T-helper 1 cell treated with Interleukin-12 subunit alpha and Interleukin-12 subunit beta and Interleukin-4 antibody, amounts not matched to agents 30 μg/mL and 1 μg/mL, for 36 hours (primary cell): Measurements from ENCODE around the gene EGFLAM.

Experiments
- H3K27ac Mint-ChIP-seq: one replicate; pipeline ENCODE4 v1.8.0; 2021; ENCODE audit warnings: mild to moderate bottlenecking, mixed read lengths
- H3K27me3 Mint-ChIP-seq: one replicate; pipeline ENCODE4 v1.8.0; 2021; ENCODE audit warnings: low read depth, mixed read lengths
- H3K36me3 Mint-ChIP-seq: one replicate; pipeline ENCODE4 v1.8.0; 2021; ENCODE audit warnings: low read depth, mixed read lengths
- H3K4me1 Mint-ChIP-seq: one replicate; pipeline ENCODE4 v1.8.0; 2021; ENCODE audit warnings: low read depth, mixed read lengths
- H3K4me3 Mint-ChIP-seq: one replicate; pipeline ENCODE4 v1.8.0; 2021; ENCODE audit warnings: mild to moderate bottlenecking, moderate library complexity, mixed read lengths
- H3K9me3 Mint-ChIP-seq: one replicate; pipeline ENCODE4 v1.8.0; 2021; ENCODE audit warnings: mixed read lengths

Gene EGFLAM

DNA sequence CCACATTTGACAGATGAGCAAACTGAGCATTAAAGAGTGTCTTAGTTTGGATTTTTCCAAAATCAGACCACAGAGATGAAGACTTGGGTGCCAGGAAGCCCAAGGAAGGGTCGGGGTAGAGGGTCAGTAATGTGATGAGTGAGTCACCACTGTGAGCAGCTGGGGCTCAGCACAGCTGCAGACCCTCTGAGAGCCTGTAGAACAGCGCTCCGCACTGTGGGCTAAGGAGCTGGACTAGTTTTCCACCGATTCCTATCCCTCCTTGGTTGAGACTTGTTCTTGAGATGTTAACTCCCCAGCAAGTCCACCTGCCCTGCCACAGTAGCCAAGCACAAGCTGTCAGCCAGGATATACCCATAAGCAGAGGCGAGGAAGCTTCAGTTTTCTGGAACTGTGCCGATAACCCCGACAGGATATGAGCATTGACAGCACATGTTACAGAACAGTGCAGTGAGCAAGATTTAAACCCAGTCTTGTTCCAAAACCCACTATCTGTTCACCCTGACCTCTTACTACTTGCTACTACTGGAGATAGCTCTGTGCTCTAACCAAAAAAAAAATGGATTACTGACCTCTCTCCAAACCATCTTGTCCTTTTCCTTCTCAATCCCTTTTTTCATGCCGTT, 31.8 kb downstream of the EGFLAM start:
- Mint-ChIP-seq H3K27ac (no peak overlapping the region), H3K36me3 (no peaks in the 10 kb centered on the region), H3K9me3 (no peaks in the 10 kb centered on the region), H3K4me3 (no peak overlapping the region), H3K4me1 (no peaks in the 10 kb centered on the region), H3K27me3 (no peaks in the 10 kb centered on the region)

DNA sequence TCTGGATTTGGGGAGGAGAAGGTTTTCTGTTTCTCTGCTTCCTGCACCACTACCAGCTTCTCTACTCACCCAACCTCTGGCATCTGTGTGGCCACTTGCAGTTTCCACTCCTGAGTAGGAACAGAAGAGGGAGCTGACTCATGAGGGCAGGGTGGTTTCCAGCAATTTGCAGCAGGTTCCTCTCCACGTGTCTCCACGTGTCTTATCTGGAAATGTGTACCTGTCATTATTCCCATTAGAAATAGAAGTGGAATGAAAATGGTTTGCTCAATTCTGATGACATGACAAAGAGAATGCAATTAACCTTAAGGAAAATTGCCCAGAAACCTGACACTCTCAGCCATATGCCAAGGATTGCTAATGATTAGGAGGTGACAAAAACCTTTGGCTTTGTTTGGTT, 33.0 kb downstream of the EGFLAM start:
- Mint-ChIP-seq H3K9me3 (no peaks in the 10 kb centered on the region), H3K4me3 (no peak overlapping the region), H3K4me1 (no peaks in the 10 kb centered on the region), H3K27me3 (no peaks in the 10 kb centered on the region), H3K27ac (no peak overlapping the region), H3K36me3 (no peaks in the 10 kb centered on the region)

DNA sequence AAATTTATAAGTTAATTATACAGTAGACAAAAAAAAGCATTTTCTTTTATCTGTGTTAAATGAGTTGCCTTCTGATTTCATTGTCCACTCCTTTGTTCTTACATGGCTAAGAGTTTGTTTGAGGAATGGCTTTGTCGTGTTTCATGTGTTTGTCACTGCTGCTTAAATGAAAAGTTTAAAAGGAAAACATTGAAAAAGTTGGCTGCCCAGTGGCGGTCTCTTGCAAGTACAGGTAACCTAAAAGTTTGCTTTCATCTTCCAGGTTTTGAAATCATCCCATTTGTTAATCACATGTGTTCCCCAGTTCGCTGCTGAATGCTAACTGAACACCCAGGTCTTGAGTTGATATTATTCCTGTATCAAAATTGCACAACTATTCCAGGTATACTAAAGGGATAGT, 33.9 kb downstream of the EGFLAM start:
- no peaks in the 10 kb centered on the region for H3K4me1 Mint-ChIP-seq
- H3K36me3 Mint-ChIP-seq = no peaks in the 10 kb centered on the region
- no peaks in the 10 kb centered on the region for H3K9me3 Mint-ChIP-seq
- H3K27ac Mint-ChIP-seq = no peak overlapping the region
- H3K27me3 Mint-ChIP-seq = no peaks in the 10 kb centered on the region
- no peak overlapping the region for H3K4me3 Mint-ChIP-seq

DNA sequence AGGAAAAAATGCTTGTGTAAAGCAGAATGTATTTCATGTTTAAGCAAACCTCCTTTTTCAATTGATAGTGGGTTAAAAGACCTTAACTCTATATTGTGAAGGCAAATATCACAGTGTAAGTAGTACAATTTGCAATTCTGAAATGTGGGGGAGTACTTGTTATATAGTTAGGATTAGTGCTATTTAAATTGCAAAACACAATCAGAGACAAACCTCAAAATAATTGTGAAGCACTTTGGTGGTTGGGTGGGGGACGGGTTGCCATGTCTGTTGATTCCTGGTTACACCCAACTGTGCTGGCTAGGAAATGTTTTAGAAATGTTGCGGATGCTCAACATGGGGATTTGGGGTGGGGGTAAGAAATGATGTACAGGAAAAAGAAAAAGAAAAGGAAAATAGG, 37.4 kb downstream of the EGFLAM start:
- Mint-ChIP-seq H3K4me1 (no peaks in the 10 kb centered on the region), H3K4me3 (no peak overlapping the region), H3K9me3 (no peaks in the 10 kb centered on the region), H3K27ac (no peak overlapping the region), H3K36me3 (no peaks in the 10 kb centered on the region), H3K27me3 (no peaks in the 10 kb centered on the region)

DNA sequence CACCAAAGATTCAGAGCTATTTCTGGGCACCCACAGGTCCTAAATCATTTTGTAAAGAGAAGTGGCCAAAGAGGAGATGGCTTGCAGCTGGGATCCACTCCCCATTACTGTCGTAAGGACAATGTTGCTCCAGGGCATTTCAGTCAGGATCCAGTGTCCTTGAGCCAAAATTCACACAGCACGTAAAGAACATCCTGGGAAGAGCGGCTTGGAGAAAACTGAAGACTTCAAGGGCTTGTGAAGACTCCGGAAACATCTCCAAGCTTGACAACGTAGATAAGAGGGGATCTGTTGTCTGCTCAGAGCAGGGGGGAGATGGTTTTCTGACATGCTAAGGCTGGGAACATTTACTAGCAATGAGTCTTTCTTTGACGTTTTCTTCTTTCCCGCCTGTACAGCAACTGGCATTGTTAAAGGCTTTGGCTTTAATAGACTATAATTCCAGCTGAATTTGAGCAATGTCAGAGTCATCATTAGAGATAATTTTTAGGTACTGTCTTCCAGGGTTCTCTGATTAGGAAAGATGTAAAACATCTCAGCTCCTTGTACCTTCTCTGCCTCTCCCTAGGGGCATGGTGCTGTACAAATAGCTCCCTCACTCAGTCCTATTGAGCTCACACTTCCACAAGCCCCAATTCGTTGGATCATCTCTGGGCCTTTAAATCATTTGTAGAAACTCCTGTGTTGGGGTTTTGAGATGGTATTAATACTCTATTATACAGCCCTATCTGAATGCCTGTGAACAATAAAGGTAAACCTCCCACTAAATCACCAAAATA, 39.7 kb downstream of the EGFLAM start:
- Mint-ChIP-seq H3K36me3 (no peaks in the 10 kb centered on the region), H3K4me1 (no peaks in the 10 kb centered on the region), H3K4me3 (no peak overlapping the region)

DNA sequence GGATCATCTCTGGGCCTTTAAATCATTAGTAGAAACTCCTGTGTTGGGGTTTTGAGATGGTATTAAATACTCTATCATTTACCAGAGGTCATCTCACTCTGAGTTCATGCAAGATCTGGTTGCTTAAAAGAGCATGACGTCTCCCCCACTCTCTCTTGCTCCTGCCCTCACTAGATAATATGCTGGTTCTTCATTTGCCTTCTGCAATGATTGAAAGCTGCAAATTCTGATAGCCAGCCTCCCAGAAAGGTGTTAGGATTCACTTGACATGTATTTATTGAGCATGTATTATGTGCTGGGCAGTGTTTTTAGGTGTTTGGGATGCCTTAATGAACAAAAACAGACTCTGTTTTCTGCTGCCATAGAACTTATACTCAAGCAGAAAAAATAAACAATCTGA, 41.2 kb downstream of the EGFLAM start:
- peaks cover 10% of the 10 kb centered on the region for H3K9me3 Mint-ChIP-seq
- H3K27ac Mint-ChIP-seq = no peak overlapping the region
- no peaks in the 10 kb centered on the region for H3K27me3 Mint-ChIP-seq
- no peaks in the 10 kb centered on the region for H3K36me3 Mint-ChIP-seq
- H3K4me3 Mint-ChIP-seq = no peak overlapping the region
- H3K4me1 Mint-ChIP-seq = no peaks in the 10 kb centered on the region

More for the DNA sequence above, 39.7 kb downstream of the EGFLAM start:
- peaks cover under 1% of the 10 kb centered on the region for H3K9me3 Mint-ChIP-seq
- H3K27me3 Mint-ChIP-seq = no peaks in the 10 kb centered on the region
- H3K27ac Mint-ChIP-seq = no peak overlapping the region

DNA sequence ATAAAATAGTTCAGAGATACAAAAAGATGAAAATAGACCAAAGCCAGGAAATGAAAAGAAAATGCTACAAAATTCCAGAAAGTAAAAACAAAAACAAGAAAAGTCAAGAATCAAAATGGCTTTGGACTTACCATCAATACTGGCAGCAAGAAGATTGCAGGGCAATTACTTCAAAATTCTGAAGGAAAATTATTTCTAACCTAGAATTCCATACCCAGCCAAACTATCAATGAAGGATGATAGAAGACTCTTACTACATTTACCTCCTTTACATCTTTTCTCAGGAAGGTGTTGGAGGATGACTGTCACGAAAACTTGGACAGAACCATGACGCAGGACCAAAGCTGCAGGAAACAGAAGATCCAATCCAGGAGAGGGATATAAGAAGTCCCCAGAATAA, 46.8 kb downstream of the EGFLAM start:
- Mint-ChIP-seq H3K4me1 (no peaks in the 10 kb centered on the region), H3K36me3 (no peaks in the 10 kb centered on the region), H3K9me3 (peaks cover 24% of the 10 kb centered on the region), H3K27me3 (no peaks in the 10 kb centered on the region), H3K4me3 (no peak overlapping the region), H3K27ac (no peak overlapping the region)

DNA sequence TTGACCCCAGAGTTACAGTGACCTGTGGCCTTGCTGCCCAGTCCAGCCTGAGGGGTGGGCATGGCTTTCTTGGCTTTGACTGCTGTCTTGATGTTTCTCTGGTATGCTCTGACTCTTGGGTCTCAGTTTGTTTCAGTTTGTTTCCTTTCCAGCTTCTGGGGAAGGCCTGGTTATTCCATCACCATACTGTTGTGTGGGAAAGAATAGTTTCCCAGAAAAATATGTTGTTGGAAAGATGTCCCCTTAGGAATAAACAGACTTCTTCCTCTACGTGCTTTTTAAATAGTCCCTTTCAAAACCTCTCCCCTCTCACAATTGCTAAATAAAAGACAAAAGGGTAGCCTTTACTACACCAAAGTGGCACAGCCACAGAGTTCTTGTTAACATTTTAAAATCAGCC, 49.5 kb downstream of the EGFLAM start:
- Mint-ChIP-seq H3K36me3 (no peaks in the 10 kb centered on the region), H3K9me3 (peaks cover 24% of the 10 kb centered on the region), H3K27me3 (no peaks in the 10 kb centered on the region), H3K4me3 (no peak overlapping the region), H3K4me1 (no peaks in the 10 kb centered on the region), H3K27ac (no peak overlapping the region)

DNA sequence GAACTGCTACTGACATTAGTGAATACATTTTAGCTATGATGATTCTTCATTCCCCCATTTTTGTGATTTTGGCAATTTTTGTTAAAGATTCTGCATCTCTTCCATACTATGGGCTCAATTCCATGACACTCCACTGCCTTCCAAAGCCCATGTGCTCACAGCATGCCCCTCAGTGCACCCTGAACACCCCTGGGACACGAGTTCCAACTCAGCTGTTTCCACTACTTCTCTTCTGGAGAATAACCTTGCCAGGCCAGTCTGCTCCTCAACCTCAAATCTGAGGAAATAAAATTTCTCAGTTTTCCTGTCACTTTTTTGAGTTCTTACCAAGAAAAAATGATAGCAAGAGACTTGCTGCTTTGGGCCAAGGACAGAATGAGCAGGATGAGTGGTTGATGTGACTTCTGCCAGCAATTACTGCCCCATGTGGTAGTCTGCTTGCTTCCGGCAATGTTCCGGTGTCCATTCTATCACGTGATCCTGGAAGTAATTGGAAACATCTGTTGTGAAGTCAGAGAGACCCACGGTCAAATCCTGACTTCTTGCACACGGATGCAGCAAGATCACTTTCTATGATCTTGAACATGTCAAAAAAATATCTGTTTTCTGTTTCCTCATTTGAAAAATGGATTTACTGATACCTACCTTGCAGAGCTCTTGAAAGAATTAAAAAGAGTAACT, 58.3 kb downstream of the EGFLAM start:
- H3K27me3 Mint-ChIP-seq = no peaks in the 10 kb centered on the region
- no peaks in the 10 kb centered on the region for H3K9me3 Mint-ChIP-seq
- no peak overlapping the region for H3K27ac Mint-ChIP-seq
- no peaks in the 10 kb centered on the region for H3K4me1 Mint-ChIP-seq
- H3K36me3 Mint-ChIP-seq = no peaks in the 10 kb centered on the region
- H3K4me3 Mint-ChIP-seq = no peak overlapping the region

DNA sequence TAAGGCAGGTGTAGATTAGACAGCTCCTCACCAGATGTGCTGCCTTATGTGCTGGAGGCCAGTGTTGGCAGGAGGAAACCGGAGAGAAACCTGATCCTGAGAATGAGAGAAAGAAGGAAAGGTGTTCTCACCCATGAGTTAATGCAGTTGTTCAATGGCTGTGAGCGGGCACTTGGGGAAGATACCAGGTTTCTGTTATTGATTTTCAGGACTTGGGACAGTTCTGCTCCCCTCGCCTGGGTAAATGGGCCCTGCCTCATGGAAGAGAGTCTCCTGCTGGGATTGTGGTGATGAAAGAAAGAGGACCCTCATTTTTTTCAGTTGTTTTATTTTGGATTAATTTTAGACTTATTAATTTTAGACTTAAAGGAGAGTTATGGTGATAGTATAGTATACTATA, 59.5 kb downstream of the EGFLAM start:
- Mint-ChIP-seq H3K27ac (no peak overlapping the region), H3K9me3 (no peaks in the 10 kb centered on the region), H3K4me3 (no peak overlapping the region), H3K27me3 (no peaks in the 10 kb centered on the region), H3K36me3 (no peaks in the 10 kb centered on the region), H3K4me1 (no peaks in the 10 kb centered on the region)

DNA sequence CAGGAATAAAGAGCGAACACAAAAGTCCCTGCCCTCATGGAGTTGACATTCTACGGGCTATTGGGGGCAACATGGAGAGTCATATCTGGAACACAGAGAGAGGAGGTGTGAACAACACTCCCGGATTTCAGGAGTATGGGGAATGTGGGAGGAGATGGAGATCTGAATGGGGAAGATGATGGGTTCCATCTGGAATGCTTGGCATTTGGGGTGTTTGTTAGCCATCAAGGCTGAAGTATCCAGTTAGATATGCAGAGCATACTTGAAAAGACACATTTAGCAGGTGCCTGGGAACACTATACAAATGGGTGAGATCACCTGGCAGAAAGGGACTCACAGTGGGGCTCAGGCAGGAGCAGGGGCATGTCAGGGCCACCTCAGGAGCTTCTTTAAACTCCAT, 61.1 kb downstream of the EGFLAM start:
- no peaks in the 10 kb centered on the region for H3K4me1 Mint-ChIP-seq

DNA sequence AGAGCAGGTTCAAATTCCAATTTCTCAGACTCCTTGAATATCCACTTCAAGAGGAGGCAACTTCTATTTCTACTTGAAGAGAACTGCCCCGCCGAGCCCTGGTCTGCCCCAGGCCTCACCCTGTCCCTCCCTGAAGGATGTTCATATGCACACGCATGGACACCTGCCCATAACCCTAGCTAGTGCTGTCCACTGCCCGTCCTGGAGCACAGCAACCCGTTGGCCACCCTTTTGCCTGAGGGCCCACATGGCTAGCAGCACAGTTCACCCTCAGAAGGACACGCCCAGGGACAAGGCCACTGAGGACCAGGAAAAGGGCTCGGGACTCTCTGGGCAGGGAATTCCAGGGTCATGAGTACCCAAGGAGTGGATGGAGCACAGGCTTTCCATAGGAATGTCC, 63.6 kb downstream of the EGFLAM start:
- H3K4me3 Mint-ChIP-seq = no peak overlapping the region
- no peaks in the 10 kb centered on the region for H3K4me1 Mint-ChIP-seq

More for the DNA sequence above, 61.1 kb downstream of the EGFLAM start:
- Mint-ChIP-seq H3K4me3 (no peak overlapping the region), H3K9me3 (no peaks in the 10 kb centered on the region), H3K36me3 (no peaks in the 10 kb centered on the region), H3K27me3 (no peaks in the 10 kb centered on the region), H3K27ac (no peak overlapping the region)

DNA sequence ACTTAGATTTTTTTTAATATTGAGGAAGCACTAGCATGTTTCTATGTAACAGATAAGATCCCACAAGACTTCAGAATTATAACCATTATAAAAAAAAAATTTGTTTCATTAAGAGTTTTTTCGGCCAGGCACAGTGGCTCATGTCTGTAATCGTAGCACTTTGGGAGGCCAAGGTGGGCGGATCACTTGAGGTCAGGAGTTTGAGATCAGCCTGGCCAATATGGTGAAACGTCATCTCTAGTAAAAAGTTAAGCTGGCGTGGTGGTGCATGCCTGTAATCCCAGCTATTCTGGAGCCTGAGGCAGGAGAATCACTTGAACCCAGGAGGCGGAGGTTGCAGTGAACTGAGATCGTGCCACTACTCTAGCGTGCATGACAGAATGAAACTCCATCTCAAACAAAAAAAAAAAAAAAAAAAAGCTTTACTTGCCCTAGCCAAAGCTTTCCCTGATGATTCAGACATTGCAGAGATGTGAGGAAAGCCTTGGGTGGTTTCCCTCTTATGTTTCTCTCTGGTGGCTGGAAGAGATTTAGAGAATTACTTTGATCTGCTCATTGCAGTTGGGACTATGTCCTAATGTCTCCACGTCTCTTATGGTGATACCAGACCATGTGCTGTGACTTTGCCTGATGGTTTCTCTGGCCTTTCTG, 65.4 kb downstream of the EGFLAM start:
- H3K9me3 Mint-ChIP-seq = no peaks in the 10 kb centered on the region
- no peaks in the 10 kb centered on the region for H3K4me1 Mint-ChIP-seq
- no peak overlapping the region for H3K27ac Mint-ChIP-seq
- H3K27me3 Mint-ChIP-seq = no peaks in the 10 kb centered on the region
- no peaks in the 10 kb centered on the region for H3K36me3 Mint-ChIP-seq
- H3K4me3 Mint-ChIP-seq = no peak overlapping the region

More for the DNA sequence above, 63.6 kb downstream of the EGFLAM start:
- Mint-ChIP-seq H3K36me3 (no peaks in the 10 kb centered on the region), H3K27me3 (no peaks in the 10 kb centered on the region), H3K9me3 (no peaks in the 10 kb centered on the region), H3K27ac (no peak overlapping the region)

DNA sequence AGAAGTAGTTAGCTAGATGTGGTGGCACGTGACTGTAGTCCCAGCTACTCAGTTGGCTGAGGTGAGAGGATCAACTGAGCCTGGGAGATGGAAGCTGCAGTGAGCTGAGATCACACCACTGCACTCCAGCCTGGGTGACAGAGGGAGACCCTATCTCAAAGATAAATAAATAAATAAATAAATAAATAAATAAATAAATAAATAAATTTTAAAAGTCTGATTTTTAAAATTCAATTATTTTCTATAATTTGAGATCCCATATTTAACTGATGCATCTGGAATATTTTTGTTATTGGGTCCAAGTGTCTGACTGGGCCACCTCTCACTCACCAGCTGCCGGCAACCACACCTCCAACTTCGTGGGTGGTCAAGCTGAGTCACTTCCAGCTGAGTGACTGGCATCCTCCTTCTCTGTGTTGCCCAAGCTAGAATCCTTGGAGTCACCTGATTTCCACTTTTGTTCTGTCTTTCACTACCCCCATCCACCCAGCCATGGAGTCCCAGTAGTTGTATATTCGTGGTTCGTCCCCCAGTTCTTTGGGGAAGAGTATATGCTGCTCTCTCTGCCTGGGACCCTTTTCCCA, 70.9 kb downstream of the EGFLAM start:
- Mint-ChIP-seq H3K36me3 (no peaks in the 10 kb centered on the region), H3K4me1 (no peaks in the 10 kb centered on the region), H3K27me3 (no peaks in the 10 kb centered on the region), H3K4me3 (no peak overlapping the region), H3K9me3 (no peaks in the 10 kb centered on the region), H3K27ac (no peak overlapping the region)
